Ramos (cell line): ENCODE measurements around the gene PRCC.

Experiments used
- in situ Hi-C: fragments of 300-500 bp; cut with MboI; formaldehyde crosslinking; loops from one replicate; pipeline ENCODE4 v1.14.3; 2022; ENCODE audit warnings: low sequenced_read_pairs; ENCODE audit not compliant: unreplicated experiment

Gene PRCC

GRCh38 chr1:156809711-156810366, 42.5 kb downstream of the PRCC start:
- in situ Hi-C loops = no loop called here

GRCh38 chr1:156811168-156811567, 43.8 kb downstream of the PRCC start:
- in situ Hi-C loops = no loop called here

- in situ Hi-C loops = no loop called here
Measured at GRCh38 chr1:156812293-156812990, 45.1 kb downstream of the PRCC start.

- in situ Hi-C loops = no loop called here
Measured at GRCh38 chr1:156813298-156813697, 46.0 kb downstream of the PRCC start.

- in situ Hi-C loops = no loop called here
Measured at GRCh38 chr1:156813750-156814570, 46.6 kb downstream of the PRCC start.

GRCh38 chr1:156814571-156815260, 47.4 kb downstream of the PRCC start:
- in situ Hi-C loops = no loop called here

- in situ Hi-C loops = no loop called here
Measured at GRCh38 chr1:156815307-156815826, 48.0 kb downstream of the PRCC start.

- in situ Hi-C loops = no loop called here
Measured at GRCh38 chr1:156815961-156816422, 48.7 kb downstream of the PRCC start.

GRCh38 chr1:156816561-156817328, 49.4 kb downstream of the PRCC start, which contains the start of gene SH2D2A:
Gene SH2D2A (minus strand): TSS chr1:156816848. CDS start chr1:156816708, 140 bp downstream.
- in situ Hi-C loops = no loop called here

- in situ Hi-C loops = no loop called here
Measured at GRCh38 chr1:156821801-156822200, 54.5 kb downstream of the PRCC start.

- in situ Hi-C loops = no loop called here
Measured at GRCh38 chr1:156822680-156823079, 55.3 kb downstream of the PRCC start.

- in situ Hi-C loops = no loop called here
Measured at GRCh38 chr1:156823210-156823790, 56.0 kb downstream of the PRCC start.

GRCh38 chr1:156826630-156827029, 59.3 kb downstream of the PRCC start:
- in situ Hi-C loops = no loop called here

GRCh38 chr1:156828400-156829124, 61.2 kb downstream of the PRCC start:
- in situ Hi-C loops = no loop called here

- in situ Hi-C loops = no loop called here
Measured at GRCh38 chr1:156832434-156832833, 65.1 kb downstream of the PRCC start.

GRCh38 chr1:156833603-156834002, 66.3 kb downstream of the PRCC start:
- in situ Hi-C loops = no loop called here

- in situ Hi-C loops = no loop called here
Measured at GRCh38 chr1:156834322-156834721, 67.0 kb downstream of the PRCC start.

GRCh38 chr1:156836041-156836654, 68.8 kb downstream of the PRCC start:
- in situ Hi-C loops = no loop called here
